Progenitor cell of endocrine pancreas (in vitro differentiated cells): ENCODE data around the gene ARHGEF10L. TPM values are rescaled to one million over a fixed set of nuclear protein-coding genes. Genes with fewer than 3 reads are reported as not detected.

Experiments
- DNase-seq: peaks from one replicate; pipeline ENCODE4 v3.0.0; 2021; ENCODE audit warnings: low spot score; ENCODE audit not compliant: unreplicated experiment
- H3K27ac Mint-ChIP-seq: 2 replicates; pipeline ENCODE4 v1.8.0; 2021; ENCODE audit warnings: mild to moderate bottlenecking, moderate library complexity, mixed read lengths
- H3K27me3 Mint-ChIP-seq: 2 replicates; pipeline ENCODE4 v1.8.0; 2021; ENCODE audit warnings: mixed read lengths
- H3K36me3 Mint-ChIP-seq: 2 replicates; pipeline ENCODE4 v1.8.0; 2022; ENCODE audit warnings: mixed read lengths; ENCODE audit not compliant: insufficient read depth
- H3K4me1 Mint-ChIP-seq: 2 replicates; pipeline ENCODE4 v1.8.0; 2021; ENCODE audit warnings: low read depth, mixed read lengths
- H3K4me3 Mint-ChIP-seq: 2 replicates; pipeline ENCODE4 v1.8.0; 2021; ENCODE audit warnings: low read depth, mild to moderate bottlenecking, moderate library complexity, mixed read lengths
- H3K9me3 Mint-ChIP-seq: 2 replicates; pipeline ENCODE4 v1.8.0; 2021; ENCODE audit warnings: low read depth, mixed read lengths
- CTCF ChIP-seq: fragments of 200-600 bp; sonication (generic); IDR thresholded peaks from one replicate; pipeline ENCODE4 v1.5.0; 2021; ENCODE audit warnings: antibody characterized with exemption, mild to moderate bottlenecking; ENCODE audit not compliant: unreplicated experiment
- total RNA-seq: library from RNA; stranded (reverse); gene quantifications from 2 replicates; pipeline ENCODE4 v1.2.1, GENCODE V29; 2021

ARHGEF10L gene
- total RNA-seq, 1 donor from 2014 or later, result 31.3 TPM

GRCh38 chr1:17617787-17618557 lies 78.5 kb downstream of the ARHGEF10L start:
- no peaks in the 10 kb centered on the region for H3K27me3 Mint-ChIP-seq
- no peak overlapping the region for H3K27ac Mint-ChIP-seq
- no peak overlapping the region for H3K4me3 Mint-ChIP-seq
- peaks cover 6% of the 10 kb centered on the region for H3K36me3 Mint-ChIP-seq
- no peaks in the 10 kb centered on the region for H3K9me3 Mint-ChIP-seq
- no peak for TF ChIP-seq CTCF
- DNase-seq, result no peak
- no peaks in the 10 kb centered on the region for H3K4me1 Mint-ChIP-seq

GRCh38 chr1:17618558-17619247 lies 79.2 kb downstream of the ARHGEF10L start:
- DNase-seq, result no peak

GRCh38 chr1:17620448-17620847 lies 81.0 kb downstream of the ARHGEF10L start:
- H3K27ac Mint-ChIP-seq, result no peak overlapping the region
- H3K4me3 Mint-ChIP-seq, result no peak overlapping the region
- TF ChIP-seq CTCF, result no peak
- no peaks in the 10 kb centered on the region for H3K9me3 Mint-ChIP-seq
- no peak for DNase-seq
- H3K4me1 Mint-ChIP-seq, result no peaks in the 10 kb centered on the region
- peaks cover 8% of the 10 kb centered on the region for H3K36me3 Mint-ChIP-seq
- H3K27me3 Mint-ChIP-seq, result no peaks in the 10 kb centered on the region

More at GRCh38 chr1:17618558-17619247, 79.2 kb downstream of the ARHGEF10L start:
- H3K4me1 Mint-ChIP-seq, result no peaks in the 10 kb centered on the region
- peaks cover 6% of the 10 kb centered on the region for H3K36me3 Mint-ChIP-seq
- no peaks in the 10 kb centered on the region for H3K27me3 Mint-ChIP-seq
- no peak overlapping the region for H3K27ac Mint-ChIP-seq
- H3K9me3 Mint-ChIP-seq, result no peaks in the 10 kb centered on the region
- H3K4me3 Mint-ChIP-seq, result no peak overlapping the region
- TF ChIP-seq CTCF, result no peak

- no peaks in the 10 kb centered on the region for H3K4me1 Mint-ChIP-seq
- no peaks in the 10 kb centered on the region for H3K27me3 Mint-ChIP-seq
- no peak overlapping the region for H3K27ac Mint-ChIP-seq
- TF ChIP-seq CTCF, result no peak
- no peaks in the 10 kb centered on the region for H3K9me3 Mint-ChIP-seq
- peaks cover 9% of the 10 kb centered on the region for H3K36me3 Mint-ChIP-seq
- H3K4me3 Mint-ChIP-seq, result no peak overlapping the region
- DNase-seq, result no peak
Observed at GRCh38 chr1:17621691-17622090, 82.2 kb downstream of the ARHGEF10L start.

GRCh38 chr1:17622823-17623222 lies 83.3 kb downstream of the ARHGEF10L start:
- H3K27me3 Mint-ChIP-seq, result no peaks in the 10 kb centered on the region
- TF ChIP-seq CTCF, result no peak
- H3K4me1 Mint-ChIP-seq, result no peaks in the 10 kb centered on the region
- peaks cover 10% of the 10 kb centered on the region for H3K36me3 Mint-ChIP-seq
- H3K9me3 Mint-ChIP-seq, result no peaks in the 10 kb centered on the region
- no peak for DNase-seq
- H3K27ac Mint-ChIP-seq, result no peak overlapping the region
- no peak overlapping the region for H3K4me3 Mint-ChIP-seq
